Activated gamma-delta T cell treated with Interleukin-2 at 50 U/mL for 16 hours (primary cell): ENCODE results near the gene S100A1.
A peak's percentile ranks its signal among the peaks of the same experiment; 100 is the strongest.
"Not testable (repeated sequence)": the region's sequence is repeated elsewhere in the genome, so short reads cannot be mapped to it uniquely, and the experiment has no call there.

Source experiments
- DNase-seq: peaks from one replicate; pipeline ENCODE4 v3.0.0-alpha.2; 2020

Gene S100A1

DNA sequence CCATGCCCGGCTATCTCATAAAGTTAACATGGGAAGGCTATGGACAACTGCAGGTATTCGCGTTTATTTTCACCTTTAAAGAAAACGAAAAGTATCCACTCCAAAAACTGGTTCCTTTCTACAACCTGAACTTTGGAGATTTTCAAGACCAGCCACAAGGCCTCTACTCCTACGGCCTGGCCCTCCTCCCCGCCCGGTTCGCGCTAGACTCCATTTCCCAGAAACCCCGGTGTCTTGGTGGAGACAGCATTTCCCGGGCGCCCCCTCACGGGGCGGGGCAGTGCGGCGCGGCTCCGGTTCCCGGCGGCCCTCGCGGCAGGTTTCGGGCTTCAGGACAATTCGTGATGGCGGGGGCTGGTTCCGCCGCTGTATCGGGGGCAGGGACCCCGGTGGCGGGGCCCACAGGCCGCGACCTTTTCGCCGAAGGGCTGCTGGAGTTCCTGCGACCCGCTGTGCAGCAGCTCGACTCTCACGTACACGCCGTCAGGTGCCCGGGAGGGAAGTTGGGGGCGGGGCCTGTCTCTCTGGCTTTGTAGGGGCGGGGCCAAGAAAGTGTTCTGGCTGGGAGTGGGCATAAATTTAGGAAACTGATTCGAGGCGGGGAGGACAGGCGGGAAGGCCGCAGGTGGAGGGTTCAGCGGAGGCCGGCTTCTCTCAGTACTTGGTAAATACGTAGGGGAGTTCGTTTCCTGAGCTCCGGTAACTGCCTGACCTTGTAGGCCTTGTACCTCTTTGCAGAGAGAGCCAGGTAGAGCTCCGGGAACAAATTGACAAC is 30.4 kb downstream of the S100A1 start, which contains the start of gene SNAPIN:
SNAPIN (plus strand) TSS at position 304 of the 775 bp plus-strand sequence; CDS start at position 345, 41 bp downstream.
- DNase-seq: peak; percentile 88

DNA sequence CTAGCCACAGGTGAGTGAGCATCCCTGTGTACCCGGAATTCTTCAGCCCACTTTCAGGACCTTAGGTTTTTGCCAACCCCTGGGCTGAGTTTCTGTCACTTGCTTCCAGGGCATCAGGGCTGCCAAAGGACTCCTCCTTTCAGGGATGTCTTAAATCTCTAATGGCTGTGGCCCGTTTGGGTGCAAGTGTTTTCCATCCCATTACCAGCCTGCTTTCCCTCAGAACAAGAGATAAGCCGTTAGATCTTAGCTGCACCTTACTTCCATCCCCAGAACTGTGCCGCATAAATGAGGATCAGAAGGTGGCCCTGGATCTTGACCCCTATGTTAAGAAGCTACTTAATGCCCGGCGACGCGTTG is 30.9 kb downstream of the S100A1 start:
- no peak for DNase-seq

DNA sequence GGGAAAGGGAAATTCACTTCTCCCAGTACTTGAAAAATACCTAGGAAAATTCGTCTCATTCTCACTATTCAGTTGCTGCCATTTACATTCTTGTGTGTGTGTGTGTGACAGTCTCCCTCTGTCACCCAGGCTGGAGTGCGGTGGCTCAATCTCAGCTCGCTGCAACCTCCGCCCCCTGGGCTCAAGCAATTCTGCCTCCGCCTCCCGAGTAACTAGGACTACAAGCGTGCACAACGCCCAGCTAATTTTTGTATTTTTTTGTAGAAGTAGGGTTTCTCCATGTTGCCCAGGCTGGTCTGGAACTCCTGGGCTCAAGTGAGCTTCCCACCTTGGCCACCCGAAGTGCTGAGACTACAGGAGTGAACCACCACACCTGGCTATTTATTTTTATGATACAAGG is 31.4 kb downstream of the S100A1 start:
- no peak for DNase-seq

- DNase-seq: no peak
These were observed 33.0 kb downstream of the S100A1 start for GRCh38 chr1:153661111-153661708.

- DNase-seq: no peak
These were observed 34.0 kb downstream of the S100A1 start for GRCh38 chr1:153662269-153662668.

- no peak for DNase-seq
These were observed 35.0 kb downstream of the S100A1 start for GRCh38 chr1:153663211-153663610.

DNA sequence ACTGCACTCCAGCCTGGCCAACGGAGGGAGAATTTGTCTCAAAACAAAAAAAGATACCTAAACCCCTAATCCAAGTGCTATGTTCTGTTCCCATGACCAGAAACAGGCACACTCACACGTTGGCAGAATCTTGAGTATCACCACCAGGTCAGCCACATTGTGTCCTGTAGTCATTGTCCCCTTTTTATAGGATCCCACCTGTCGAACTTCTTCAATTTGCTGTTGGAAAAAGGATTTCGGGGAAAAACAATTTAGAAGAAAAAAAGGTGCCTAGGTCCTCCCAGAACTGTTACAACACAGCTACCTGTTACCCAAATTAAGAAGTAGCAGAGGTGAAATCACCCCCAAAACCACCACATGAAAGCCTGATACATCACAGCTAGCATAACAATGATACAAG is 39.2 kb downstream of the S100A1 start:
- DNase-seq: no peak

GRCh38 chr1:153668672-153669071 is 40.4 kb downstream of the S100A1 start:
- not testable (repeated sequence) for DNase-seq

GRCh38 chr1:153669606-153670005 is 41.4 kb downstream of the S100A1 start:
- no peak for DNase-seq

GRCh38 chr1:153670257-153670858 is 42.1 kb downstream of the S100A1 start:
- DNase-seq: no peak

DNA sequence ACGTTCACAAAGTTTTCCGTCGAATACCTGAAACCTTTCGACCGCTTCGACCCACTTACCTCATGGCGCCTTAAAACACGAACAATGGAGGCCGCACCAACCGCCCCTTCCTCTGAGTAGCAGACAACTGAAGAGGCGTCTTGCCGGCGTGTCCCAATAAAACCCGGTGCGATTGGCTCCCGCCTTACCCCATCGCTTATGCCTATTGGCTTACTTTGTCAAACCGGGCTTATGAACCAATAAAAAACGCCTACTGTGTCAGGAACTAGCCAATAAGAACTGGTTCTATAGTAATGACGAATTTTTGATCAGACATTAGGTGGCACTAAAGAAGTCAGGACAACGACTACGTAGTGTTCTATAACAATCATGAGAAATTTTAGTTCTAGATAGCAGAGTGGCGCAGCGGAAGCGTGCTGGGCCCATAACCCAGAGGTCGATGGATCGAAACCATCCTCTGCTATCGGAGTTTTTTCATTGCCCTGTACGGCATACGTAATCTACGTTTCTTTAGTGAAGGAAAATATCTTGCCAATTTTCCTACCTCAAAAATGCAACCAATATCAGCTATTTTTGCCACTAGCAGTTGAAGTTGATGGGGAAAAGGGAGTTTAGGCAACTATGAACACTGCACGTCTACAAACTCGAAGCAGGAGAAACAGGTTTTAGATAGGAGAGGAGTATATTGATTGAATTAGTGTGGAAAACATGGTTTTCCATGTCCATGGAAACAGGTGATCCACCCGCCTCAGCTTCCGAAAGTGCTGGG is 42.8 kb downstream of the S100A1 start, which contains the start of gene ILF2:
ILF2 (minus strand) TSS at position 135 of the 769 bp plus-strand sequence; CDS start at position 64, 71 bp downstream.
- peak; percentile 96 for DNase-seq

GRCh38 chr1:153671628-153672353 is 43.6 kb downstream of the S100A1 start:
- peak; percentile 33 for DNase-seq

DNA sequence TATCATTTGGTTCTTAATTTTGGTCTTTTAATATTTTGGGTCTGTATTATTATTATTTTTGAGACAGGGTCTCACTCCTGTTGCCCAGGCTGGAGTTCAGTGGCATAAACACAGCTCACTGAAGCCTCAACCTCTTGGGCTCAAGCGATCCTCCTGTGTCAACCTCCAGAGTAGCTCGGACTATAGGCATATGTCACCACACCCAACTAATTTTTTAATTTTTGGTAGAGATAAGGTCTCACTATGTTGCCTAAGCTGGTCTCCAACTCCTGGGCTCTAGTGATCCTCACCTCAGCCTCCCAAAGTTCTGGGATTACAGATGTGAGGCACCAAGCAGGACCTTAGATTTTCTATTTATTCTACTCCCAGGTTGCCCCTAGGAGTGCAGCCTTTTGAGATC is 45.3 kb downstream of the S100A1 start:
- DNase-seq: no peak

DNA sequence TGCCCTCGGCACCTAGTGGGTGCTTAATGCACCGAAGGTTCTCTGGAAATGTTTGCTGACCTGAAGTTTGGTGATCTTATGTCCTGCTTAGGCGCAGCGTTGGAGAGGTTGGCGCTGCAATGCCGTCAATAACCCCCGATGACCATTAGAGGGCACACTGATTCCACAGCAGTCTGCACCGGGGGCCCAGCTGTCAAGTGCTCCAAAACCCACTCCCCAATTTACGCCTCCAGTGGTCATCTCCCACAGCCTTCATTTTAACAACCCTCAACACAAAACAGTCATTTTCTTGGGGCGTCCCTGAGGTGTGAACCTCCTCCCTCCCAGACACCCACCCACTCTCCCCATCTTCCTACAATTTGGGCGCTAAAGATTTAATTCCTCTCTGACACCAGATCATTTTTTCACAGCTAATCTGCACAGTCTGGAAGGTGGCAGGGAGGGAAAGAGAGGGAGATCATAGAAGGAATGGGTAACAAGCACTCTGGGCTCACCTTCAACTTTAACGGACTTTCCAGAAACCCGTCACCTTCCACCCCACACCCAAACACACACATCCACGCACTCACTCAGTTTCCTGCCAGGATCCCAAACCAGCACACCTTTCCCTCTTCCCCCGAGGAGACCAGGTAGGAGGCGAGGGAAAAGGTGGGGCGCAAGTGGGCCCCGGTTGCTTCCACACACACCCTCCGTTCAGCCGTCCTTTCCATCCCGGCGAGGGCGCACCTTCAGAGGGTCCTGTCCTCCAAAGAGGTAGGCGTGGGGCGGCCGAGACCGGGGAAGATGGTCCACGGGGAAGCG is 49.7 kb downstream of the S100A1 start:
- peak; percentile 28 for DNase-seq

DNA sequence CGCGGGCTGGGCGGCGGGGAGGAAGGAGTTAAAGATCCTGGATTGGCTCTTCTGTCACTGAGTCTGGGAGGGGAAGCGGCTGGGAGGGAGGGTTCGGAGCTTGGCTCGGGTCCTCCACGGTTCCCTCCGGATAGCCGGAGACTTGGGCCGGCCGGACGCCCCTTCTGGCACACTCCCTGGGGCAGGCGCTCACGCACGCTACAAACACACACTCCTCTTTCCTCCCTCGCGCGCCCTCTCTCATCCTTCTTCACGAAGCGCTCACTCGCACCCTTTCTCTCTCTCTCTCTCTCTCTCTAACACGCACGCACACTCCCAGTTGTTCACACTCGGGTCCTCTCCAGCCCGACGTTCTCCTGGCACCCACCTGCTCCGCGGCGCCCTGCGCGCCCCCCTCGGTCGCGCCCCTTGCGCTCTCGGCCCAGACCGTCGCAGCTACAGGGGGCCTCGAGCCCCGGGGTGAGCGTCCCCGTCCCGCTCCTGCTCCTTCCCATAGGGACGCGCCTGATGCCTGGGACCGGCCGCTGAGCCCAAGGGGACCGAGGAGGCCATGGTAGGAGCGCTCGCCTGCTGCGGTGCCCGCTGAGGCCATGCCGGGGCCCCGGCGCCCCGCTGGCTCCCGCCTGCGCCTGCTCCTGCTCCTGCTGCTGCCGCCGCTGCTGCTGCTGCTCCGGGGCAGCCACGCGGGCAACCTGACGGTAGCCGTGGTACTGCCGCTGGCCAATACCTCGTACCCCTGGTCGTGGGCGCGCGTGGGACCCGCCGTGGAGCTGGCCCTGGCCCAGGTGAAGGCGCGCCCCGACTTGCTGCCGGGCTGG is 50.5 kb downstream of the S100A1 start, which contains the start of gene NPR1:
NPR1 (plus strand) TSS at position 170 of the 818 bp plus-strand sequence; CDS start at position 591, 421 bp downstream.
- DNase-seq: no peak

DNA sequence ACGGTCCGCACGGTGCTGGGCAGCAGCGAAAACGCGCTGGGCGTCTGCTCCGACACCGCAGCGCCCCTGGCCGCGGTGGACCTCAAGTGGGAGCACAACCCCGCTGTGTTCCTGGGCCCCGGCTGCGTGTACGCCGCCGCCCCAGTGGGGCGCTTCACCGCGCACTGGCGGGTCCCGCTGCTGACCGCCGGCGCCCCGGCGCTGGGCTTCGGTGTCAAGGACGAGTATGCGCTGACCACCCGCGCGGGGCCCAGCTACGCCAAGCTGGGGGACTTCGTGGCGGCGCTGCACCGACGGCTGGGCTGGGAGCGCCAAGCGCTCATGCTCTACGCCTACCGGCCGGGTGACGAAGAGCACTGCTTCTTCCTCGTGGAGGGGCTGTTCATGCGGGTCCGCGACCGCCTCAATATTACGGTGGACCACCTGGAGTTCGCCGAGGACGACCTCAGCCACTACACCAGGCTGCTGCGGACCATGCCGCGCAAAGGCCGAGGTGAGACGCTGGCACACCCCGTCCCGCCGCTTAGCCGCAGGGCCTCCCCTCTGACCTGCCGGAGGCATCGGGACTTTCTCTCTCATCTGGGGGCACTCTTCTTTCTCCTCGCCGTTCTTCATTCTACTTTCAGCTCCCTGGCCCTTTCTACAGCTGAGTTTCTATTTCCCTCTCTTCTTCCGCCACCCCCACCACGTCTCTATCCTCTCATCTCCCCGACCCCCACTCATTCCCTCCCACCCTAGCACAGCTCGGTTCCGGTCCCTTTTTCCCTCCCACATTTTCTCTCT is 51.3 kb downstream of the S100A1 start:
- DNase-seq: peak; percentile 19

GRCh38 chr1:153680120-153680403 is 51.8 kb downstream of the S100A1 start:
- DNase-seq: no peak
